GM15510 (cell line): Measurements from ENCODE around the gene PLEKHG4B.

Source experiments
- POLR2A ChIP-seq: IDR thresholded peaks from 3 replicates; pipeline ENCODE4 v1.6.1; 2011; ENCODE audit warnings: borderline replicate concordance; ENCODE audit not compliant: insufficient read length; ENCODE audit errors: extremely low read depth

The PLEKHG4B gene

GRCh38 chr5:138936-139335, 47.0 kb downstream of the PLEKHG4B start:
- TF ChIP-seq POLR2A: no peak

- no peak for TF ChIP-seq POLR2A
Measured at GRCh38 chr5:139579-140442, 47.8 kb downstream of the PLEKHG4B start.

- TF ChIP-seq POLR2A: no peak
Measured at GRCh38 chr5:140443-140829, 48.5 kb downstream of the PLEKHG4B start.

DNA sequence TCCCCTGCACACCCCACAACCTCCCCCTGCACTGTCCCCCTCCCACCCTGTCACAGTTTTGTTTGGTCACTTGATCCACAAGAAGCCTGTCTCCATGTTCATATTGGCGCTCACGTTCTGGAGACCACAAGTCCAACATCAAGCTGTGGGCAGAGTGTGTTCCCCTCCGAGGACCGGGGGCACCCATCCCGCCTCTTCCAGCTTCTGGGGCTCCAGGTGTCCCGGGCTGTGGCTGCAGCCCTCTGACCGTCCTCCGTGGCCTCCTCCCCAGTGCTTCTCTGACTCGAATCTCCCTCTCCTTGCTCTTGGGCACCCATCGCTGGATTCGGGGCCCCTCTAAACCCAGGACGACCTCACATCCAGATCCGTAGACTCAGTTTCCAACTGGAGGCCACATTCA, 49.2 kb downstream of the PLEKHG4B start:
- no peak for TF ChIP-seq POLR2A

DNA sequence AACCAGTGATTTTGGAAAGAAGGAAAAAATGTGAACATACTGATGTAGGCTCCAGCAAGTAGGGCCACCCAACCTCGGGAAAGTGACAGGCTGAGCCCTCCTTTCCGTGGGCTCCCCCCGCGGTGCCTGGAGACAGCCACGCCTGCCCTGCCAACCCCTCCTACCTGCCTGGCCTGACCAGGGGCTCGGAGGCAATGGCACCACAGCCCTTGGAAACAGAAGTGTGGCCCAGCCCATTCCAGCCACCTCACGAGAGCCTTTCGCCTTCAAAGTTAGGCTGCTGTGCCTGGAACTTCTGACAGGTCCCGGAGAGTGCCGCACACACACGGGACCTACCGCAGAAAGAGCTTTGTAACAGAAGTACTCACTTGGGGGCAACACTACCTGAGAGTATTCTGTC, 49.8 kb downstream of the PLEKHG4B start:
- no peak for TF ChIP-seq POLR2A

DNA sequence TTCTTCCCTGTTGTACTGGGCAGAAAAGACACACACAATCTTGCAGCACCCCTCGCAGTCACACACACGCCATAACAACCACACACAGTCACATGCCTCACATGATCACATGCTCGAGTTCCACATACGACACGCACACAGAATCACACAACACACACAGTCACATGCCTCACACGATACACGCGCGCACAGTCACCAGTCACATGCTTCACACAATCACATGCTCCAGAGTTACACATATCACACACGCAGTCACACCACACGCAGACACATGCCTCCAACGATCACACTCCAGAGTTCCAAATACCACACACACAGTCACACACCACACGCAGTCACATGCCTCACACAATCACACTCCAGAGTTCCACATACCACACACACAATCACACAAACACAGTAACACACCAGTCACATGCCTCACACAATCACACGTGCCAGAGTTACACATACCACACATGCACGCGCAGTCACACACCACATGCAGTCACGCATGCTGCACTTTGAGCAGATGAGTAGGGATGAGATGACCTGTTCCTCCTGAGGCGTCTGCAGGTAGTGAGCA, 50.4 kb downstream of the PLEKHG4B start:
- TF ChIP-seq POLR2A: no peak

DNA sequence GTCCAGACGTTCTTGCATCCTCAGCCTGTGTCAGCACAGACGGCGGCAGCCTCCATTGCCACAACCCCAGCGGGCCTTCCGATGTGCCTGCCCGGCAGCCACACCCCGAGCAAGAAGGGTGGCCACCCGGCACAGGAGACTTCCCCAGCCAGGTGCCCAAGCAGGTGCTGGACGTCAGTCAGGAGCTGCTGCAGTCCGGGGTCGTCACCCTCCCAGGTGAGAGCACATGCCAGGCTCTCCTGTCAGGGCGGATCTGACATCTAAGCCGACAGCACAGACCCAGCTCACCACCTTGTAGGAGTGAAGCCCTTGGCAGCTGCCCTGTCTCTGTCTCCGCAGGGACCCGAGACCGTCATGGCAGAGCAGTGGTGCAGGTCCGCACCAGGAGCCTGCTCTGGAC, 51.1 kb downstream of the PLEKHG4B start:
- TF ChIP-seq POLR2A: no peak

GRCh38 chr5:144941-145340, 53.0 kb downstream of the PLEKHG4B start:
- no peak for TF ChIP-seq POLR2A

- TF ChIP-seq POLR2A: no peak
Measured at GRCh38 chr5:145585-146323, 53.8 kb downstream of the PLEKHG4B start.

DNA sequence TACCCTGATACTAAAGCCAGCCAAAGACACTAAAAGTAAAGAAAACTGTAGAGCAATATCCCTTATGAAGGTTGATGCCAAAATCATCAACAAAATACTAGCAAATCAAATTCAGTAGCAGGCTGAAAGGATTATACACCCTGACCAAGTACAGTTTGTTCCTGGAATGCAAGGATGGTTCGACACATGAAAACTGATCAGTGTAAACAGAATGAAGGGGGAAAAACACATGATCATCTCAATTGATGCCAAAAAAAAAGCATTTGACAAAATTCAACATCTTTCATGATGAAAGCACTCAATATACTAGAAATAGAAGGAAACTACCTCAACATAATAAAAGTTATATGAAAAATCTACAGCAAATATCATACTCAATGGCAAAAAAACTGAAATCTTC, 55.8 kb downstream of the PLEKHG4B start:
- no peak for TF ChIP-seq POLR2A

DNA sequence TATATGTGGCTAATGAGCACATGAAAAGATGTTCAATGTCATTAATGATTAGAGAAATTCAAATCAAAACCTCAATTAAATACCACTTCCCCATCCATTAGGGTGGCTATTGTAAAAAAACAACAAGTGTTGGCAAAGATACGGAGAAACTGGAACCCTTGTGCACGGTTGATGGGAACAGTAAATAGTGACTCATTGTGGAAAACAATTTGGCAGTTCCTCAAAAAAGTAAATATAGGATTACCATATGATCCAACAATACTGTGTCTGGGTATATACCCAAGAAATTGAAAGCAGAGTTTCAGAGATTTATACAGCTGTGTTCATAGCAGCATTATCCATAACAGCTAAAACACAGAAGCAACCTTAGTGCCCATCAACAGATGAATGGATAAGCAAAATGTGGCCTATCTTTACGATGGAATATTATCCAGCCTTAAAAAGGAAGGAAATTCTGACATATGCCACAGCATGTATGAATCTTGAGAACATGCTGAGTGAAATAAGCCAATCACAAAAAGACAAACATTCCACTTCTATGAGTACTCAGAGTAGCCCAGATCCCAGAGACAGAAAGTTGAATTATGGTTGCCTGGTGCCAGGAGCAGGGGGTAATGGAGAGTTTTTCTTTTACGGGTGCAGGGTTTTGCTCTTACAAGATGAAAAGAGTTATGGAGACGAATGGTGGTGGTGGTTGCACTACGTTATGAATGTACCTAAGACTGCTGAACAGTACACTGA, 57.9 kb downstream of the PLEKHG4B start:
- TF ChIP-seq POLR2A: no peak

DNA sequence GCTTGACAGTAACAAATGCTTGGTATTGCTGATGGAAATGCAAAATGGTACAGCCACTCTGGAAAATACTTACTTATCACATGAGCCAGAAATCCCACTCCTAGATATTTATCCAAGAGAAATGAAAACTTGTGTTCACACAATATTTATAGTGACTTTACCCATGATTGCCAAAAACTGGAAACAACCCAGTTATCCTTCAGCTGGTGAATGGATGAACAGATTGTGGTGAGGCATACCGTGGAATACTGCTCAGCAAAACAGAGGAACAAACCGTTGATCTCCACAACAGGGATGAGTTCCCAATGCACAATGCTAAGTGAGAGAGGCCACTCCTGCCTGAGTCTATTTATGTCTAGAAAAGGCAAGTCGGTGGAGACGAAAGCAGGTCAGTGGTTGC, 58.8 kb downstream of the PLEKHG4B start:
- TF ChIP-seq POLR2A: no peak

DNA sequence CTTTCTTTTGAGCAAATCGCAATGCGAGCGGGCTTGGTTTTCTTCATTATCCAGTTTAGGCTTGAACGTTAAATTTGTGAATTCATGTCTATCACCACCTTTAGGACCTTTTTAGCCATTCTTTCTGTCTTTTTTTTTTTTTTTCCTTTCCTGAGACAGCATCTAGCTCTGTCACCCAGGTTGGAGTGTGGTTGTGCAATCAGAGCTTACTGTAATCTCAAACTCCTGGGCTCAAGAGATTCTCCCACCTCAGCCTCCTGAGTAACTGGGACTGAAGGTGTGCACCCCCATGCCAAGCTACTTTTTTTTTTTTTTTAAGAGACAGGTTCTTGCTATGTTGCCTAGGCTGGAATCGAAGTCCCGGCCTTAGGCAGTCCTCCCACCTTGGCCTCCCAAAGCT, 60.1 kb downstream of the PLEKHG4B start:
- TF ChIP-seq POLR2A: no peak

DNA sequence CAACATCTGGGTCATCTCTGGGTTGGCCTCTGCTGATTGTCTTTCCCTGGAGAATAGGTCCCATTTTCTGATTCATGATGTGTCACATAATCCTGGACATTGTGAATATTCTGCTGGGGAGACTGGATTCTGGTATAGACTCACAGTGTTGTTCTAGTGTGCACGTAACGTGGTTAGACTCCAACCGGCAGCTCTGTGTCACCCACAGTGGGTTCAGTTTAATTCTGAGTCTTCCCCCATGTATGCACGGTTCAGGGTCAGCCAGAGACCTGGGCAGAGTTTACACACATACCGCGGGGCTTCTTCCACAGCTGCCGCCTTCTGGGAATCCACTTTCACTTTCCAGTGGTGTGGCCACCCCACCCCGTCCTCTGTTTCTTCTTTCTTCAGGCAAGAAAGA, 61.3 kb downstream of the PLEKHG4B start:
- no peak for TF ChIP-seq POLR2A

- no peak for TF ChIP-seq POLR2A
Measured at GRCh38 chr5:154236-154635, 62.3 kb downstream of the PLEKHG4B start.

DNA sequence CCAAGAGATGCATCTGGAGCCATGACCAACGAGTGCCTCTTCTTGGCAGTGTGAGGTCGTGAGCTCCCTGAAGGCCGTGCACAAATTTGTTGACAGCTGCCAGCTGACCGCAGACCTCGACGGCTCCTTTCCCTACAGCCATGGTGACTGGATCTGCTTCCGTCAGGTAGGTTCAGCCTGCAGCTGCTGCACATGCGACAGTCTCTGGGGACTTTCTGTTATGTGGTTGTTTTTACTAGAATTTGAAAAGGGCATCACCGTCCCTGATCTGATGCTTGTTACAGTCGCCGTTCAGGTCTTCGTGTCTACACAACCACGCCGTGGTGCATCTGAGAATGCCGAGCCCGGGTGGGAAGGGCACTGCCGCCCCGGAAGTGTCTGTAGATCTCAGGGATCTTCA, 62.9 kb downstream of the PLEKHG4B start:
- TF ChIP-seq POLR2A: no peak
